ENCODE results near the gene GNB1L. TPM values are rescaled to one million over a fixed set of nuclear protein-coding genes. Genes with fewer than 3 reads are reported as not detected.
"Not testable (repeated sequence)": the region's sequence is repeated elsewhere in the genome, so short reads cannot be mapped to it uniquely, and the experiment has no call there.

Gene GNB1L
- polyA plus RNA-seq, 1 donor from 2014 or later: 16.5 TPM

- H3F3A ChIP-seq (ENCODE audit: insufficient read depth, low read length, poor library complexity, severe bottlenecking): no peaks in the 10 kb centered on the region
- H3K36me3 ChIP-seq (ENCODE audit: insufficient read depth, low read length): no peaks in the 10 kb centered on the region
- no peak overlapping the region for H3K4me3 ChIP-seq (ENCODE audit: low read length)
- H3K9me3 ChIP-seq (ENCODE audit: low read length): no peaks in the 10 kb centered on the region
- no peak overlapping the region for H3K9ac ChIP-seq (ENCODE audit: low read length)
- H3K27ac ChIP-seq (ENCODE audit: low read length): no peak overlapping the region
- no peak overlapping the region for H2AFZ ChIP-seq (ENCODE audit: low read depth, low read length)
- no peak overlapping the region for H3K4me2 ChIP-seq (ENCODE audit: low read length)
- no peaks in the 10 kb centered on the region for H3K79me2 ChIP-seq (replicated peaks; ENCODE audit: insufficient read depth, low read length)
- H3K9me2 ChIP-seq (ENCODE audit: insufficient read depth, low read length): no peaks in the 10 kb centered on the region
- H3K27me3 ChIP-seq (ENCODE audit: insufficient read depth, low read depth, low read length): no peaks in the 10 kb centered on the region
- H4K20me1 ChIP-seq (ENCODE audit: insufficient read depth): no peaks in the 10 kb centered on the region
- no peak for TF ChIP-seq REST (IDR thresholded peaks at IDR 0.05; ENCODE audit: borderline replicate concordance)
- TF ChIP-seq SMC3 (conservative IDR thresholded peaks at IDR 0.05; ENCODE audit: poor library complexity): no peak
Observed at GRCh38 chr22:19793661-19794310, 60.9 kb downstream of the GNB1L start.

GRCh38 chr22:19793161-19793560, 61.5 kb downstream of the GNB1L start:
- H3K9me2 ChIP-seq (ENCODE audit: insufficient read depth, low read length): no peaks in the 10 kb centered on the region
- H3K4me2 ChIP-seq (ENCODE audit: low read length): no peak overlapping the region
- H3F3A ChIP-seq (ENCODE audit: insufficient read depth, low read length, poor library complexity, severe bottlenecking): no peaks in the 10 kb centered on the region
- no peak overlapping the region for H3K27ac ChIP-seq (ENCODE audit: low read length)
- H3K9ac ChIP-seq (ENCODE audit: low read length): no peak overlapping the region
- no peaks in the 10 kb centered on the region for H3K9me3 ChIP-seq (ENCODE audit: low read length)
- H4K20me1 ChIP-seq (ENCODE audit: insufficient read depth): no peaks in the 10 kb centered on the region
- no peak for TF ChIP-seq SMC3 (conservative IDR thresholded peaks at IDR 0.05; ENCODE audit: poor library complexity)
- TF ChIP-seq EP300 (conservative IDR thresholded peaks at IDR 0.05; ENCODE audit: poor library complexity, severe bottlenecking): no peak
- TF ChIP-seq EZH2 (IDR thresholded peaks at IDR 0.05; ENCODE audit: borderline replicate concordance, insufficient read depth, low read length, poor library complexity, severe bottlenecking): no peak
- TF ChIP-seq TAF1 (IDR thresholded peaks at IDR 0.05; ENCODE audit: low read depth): no peak
- TF ChIP-seq POLR2AphosphoS5 (IDR thresholded peaks at IDR 0.05): no peak
- TF ChIP-seq CTCF (IDR thresholded peaks at IDR 0.05; ENCODE audit: poor library complexity, severe bottlenecking): no peak
- no peak for TF ChIP-seq MXI1 (conservative IDR thresholded peaks at IDR 0.05; ENCODE audit: poor library complexity, severe bottlenecking)
- no peak for TF ChIP-seq REST (IDR thresholded peaks at IDR 0.05; ENCODE audit: borderline replicate concordance)
- TF ChIP-seq RAD21 (conservative IDR thresholded peaks at IDR 0.05): no peak
- no peak overlapping the region for H3K4me3 ChIP-seq (ENCODE audit: low read length)
- H3K36me3 ChIP-seq (ENCODE audit: insufficient read depth, low read length): no peaks in the 10 kb centered on the region
- H3K27me3 ChIP-seq (ENCODE audit: insufficient read depth, low read depth, low read length): no peaks in the 10 kb centered on the region
- no peaks in the 10 kb centered on the region for H3K79me2 ChIP-seq (replicated peaks; ENCODE audit: insufficient read depth, low read length)
- H2AFZ ChIP-seq (ENCODE audit: low read depth, low read length): no peak overlapping the region

- not testable (repeated sequence) for H3K27ac ChIP-seq (ENCODE audit: low read length); H4K20me1 ChIP-seq (ENCODE audit: insufficient read depth); H3K9me2 ChIP-seq (ENCODE audit: insufficient read depth, low read length); H3K4me2 ChIP-seq (ENCODE audit: low read length); H3K4me3 ChIP-seq (ENCODE audit: low read length); H3K79me2 ChIP-seq (replicated peaks; ENCODE audit: insufficient read depth, low read length); H3K9ac ChIP-seq (ENCODE audit: low read length); H3K9me3 ChIP-seq (ENCODE audit: low read length); H2AFZ ChIP-seq (ENCODE audit: low read depth, low read length); H3K36me3 ChIP-seq (ENCODE audit: insufficient read depth, low read length); H3K27me3 ChIP-seq (ENCODE audit: insufficient read depth, low read depth, low read length); H3F3A ChIP-seq (ENCODE audit: insufficient read depth, low read length, poor library complexity, severe bottlenecking)
Observed at GRCh38 chr22:19792383-19792896, 62.2 kb downstream of the GNB1L start.
